Liver (tissue), 9 donors: ENCODE data around the gene KCTD16. TPM values are rescaled to one million over a fixed set of nuclear protein-coding genes. Genes with fewer than 3 reads are reported as not detected.

Experiments
- DNase-seq: peaks from one replicate; pipeline ENCODE4 v3.0.0-alpha.2; 2017; ENCODE audit warnings: low spot score
- H3K27ac ChIP-seq, 2 donors: one replicate each; pipeline ENCODE4 v1.7.0; 2013; ENCODE audit warnings: inconsistent platforms in 2 of 2, low read length in 2 of 2, control low read depth in 1 of 2, low read depth in 1 of 2, mild to moderate bottlenecking in 1 of 2
- H3K27me3 ChIP-seq, 4 donors: one replicate each; pipeline versions ENCODE4 v1.6.1 to v1.7.0; 2013; ENCODE audit warnings: low read length in 3 of 4, inconsistent platforms in 1 of 4, mild to moderate bottlenecking in 1 of 4, moderate library complexity in 1 of 4; ENCODE audit not compliant: control insufficient read depth in 4 of 4, insufficient read depth in 4 of 4
- H3K36me3 ChIP-seq, 4 donors: one replicate each; pipeline versions ENCODE4 v1.6.1 to v1.7.0; 2013; ENCODE audit warnings: low read length in 3 of 4, mild to moderate bottlenecking in 3 of 4, low read depth in 1 of 4, moderate library complexity in 1 of 4; ENCODE audit not compliant: control insufficient read depth in 4 of 4, insufficient read depth in 3 of 4
- H3K4me1 ChIP-seq, 4 donors: one replicate each; pipeline versions ENCODE4 v1.6.1 to v1.7.0; 2013; ENCODE audit warnings: low read length in 3 of 4, mild to moderate bottlenecking in 3 of 4, moderate library complexity in 1 of 4; ENCODE audit not compliant: control insufficient read depth in 4 of 4, insufficient read depth in 4 of 4
- H3K4me3 ChIP-seq, 3 donors: one replicate each; pipeline versions ENCODE4 v1.6.1 to v1.7.0; 2013; ENCODE audit warnings: low read length in 3 of 3, control low read depth in 1 of 3, low read depth in 1 of 3, mild to moderate bottlenecking in 1 of 3
- H3K9ac ChIP-seq, 2 donors: one replicate each; pipeline ENCODE4 v1.7.0; 2013; ENCODE audit warnings: low read length in 2 of 2, mild to moderate bottlenecking in 2 of 2, moderate library complexity in 2 of 2, control low read depth in 1 of 2, low read depth in 1 of 2
- H3K9me3 ChIP-seq, 4 donors: one replicate each; pipeline versions ENCODE4 v1.6.1 to v1.7.0; 2013; ENCODE audit warnings: low read length in 3 of 4; ENCODE audit not compliant: control insufficient read depth in 4 of 4
- ATF3 ChIP-seq: IDR thresholded peaks from 2 replicates; pipeline ENCODE4 v1.6.1; 2016; ENCODE audit warnings: antibody characterized with exemption
- CTCF ChIP-seq: fragments of 150-350 bp; IDR thresholded peaks from 2 replicates; pipeline ENCODE4 v1.5.1; 2017; ENCODE audit warnings: improper control_type of control experiment, low read depth, low read length; ENCODE audit not compliant: missing input control
- FOXA1 ChIP-seq: IDR thresholded peaks from 2 replicates; pipeline ENCODE4 v1.6.1; 2016; ENCODE audit warnings: antibody characterized with exemption
- FOXA2 ChIP-seq: IDR thresholded peaks from 2 replicates; pipeline ENCODE4 v1.6.1; 2016; ENCODE audit warnings: antibody characterized with exemption
- GABPA ChIP-seq, 2 donors: IDR thresholded peaks in 1 of 2; conservative IDR thresholded peaks in 1 of 2; 2 replicates each; pipeline ENCODE4 v1.6.1; 2016; ENCODE audit warnings: antibody characterized with exemption in 2 of 2, mild to moderate bottlenecking in 1 of 2, moderate library complexity in 1 of 2
- HNF4A ChIP-seq, 2 donors: conservative IDR thresholded peaks; 2 replicates each; pipeline ENCODE4 v1.6.1; 2016; ENCODE audit warnings: antibody characterized with exemption in 2 of 2, mild to moderate bottlenecking in 2 of 2
- HNF4G ChIP-seq: IDR thresholded peaks from 2 replicates; pipeline ENCODE4 v1.6.1; 2016; ENCODE audit warnings: antibody characterized with exemption
- MAX ChIP-seq: IDR thresholded peaks from 2 replicates; pipeline ENCODE4 v1.6.1; 2016; ENCODE audit warnings: antibody characterized with exemption
- NR2F2 ChIP-seq: IDR thresholded peaks from 2 replicates; pipeline ENCODE4 v1.6.1; 2016; ENCODE audit warnings: antibody characterized with exemption
- RAD21 ChIP-seq, 2 donors: IDR thresholded peaks; 2 replicates each; pipeline ENCODE4 v1.6.1; 2016; ENCODE audit warnings: antibody characterized with exemption in 2 of 2, mild to moderate bottlenecking in 2 of 2
- REST ChIP-seq: IDR thresholded peaks from 2 replicates; pipeline ENCODE4 v1.6.1; 2016; ENCODE audit warnings: antibody characterized with exemption, mild to moderate bottlenecking
- RXRA ChIP-seq, 2 donors: IDR thresholded peaks; 2 replicates each; pipeline ENCODE4 v1.6.1; 2017 to 2018; ENCODE audit warnings: antibody characterized with exemption in 2 of 2, mild to moderate bottlenecking in 1 of 2
- SP1 ChIP-seq: IDR thresholded peaks from 2 replicates; pipeline ENCODE4 v1.6.1; 2018; ENCODE audit warnings: antibody characterized with exemption, mild to moderate bottlenecking
- TAF1 ChIP-seq: conservative IDR thresholded peaks from 2 replicates; pipeline ENCODE4 v1.6.1; 2016; ENCODE audit warnings: antibody characterized with exemption, mild to moderate bottlenecking
- YY1 ChIP-seq: IDR thresholded peaks from 2 replicates; pipeline ENCODE4 v1.6.1; 2016; ENCODE audit warnings: antibody characterized with exemption, mild to moderate bottlenecking
- ZBTB33 ChIP-seq: IDR thresholded peaks from 2 replicates; pipeline ENCODE4 v1.6.1; 2016; ENCODE audit warnings: antibody characterized with exemption
- WGBS: extraction: QIAGEN DNeasy Blood & Tissue Kit; methylation state at CpG from one replicate; pipeline ENCODE4 v1.1.7; 2013; 5-methylcytosine and 5-hydroxymethylcytosine counted together
- polyA plus RNA-seq, 2 donors: library from polyadenylated mRNA; stranded (reverse) in 1 of 2; unstranded in 1 of 2; fragments of 200-250 nt in 1 of 2; fragments of >200 nt in 1 of 2; fragmentation: Nextera tagmentation in 1 of 2; extraction: Ambion mirVana in 1 of 2; gene quantifications; one replicate each; pipeline versions ENCODE4 v1.2.1 to v1.2.3, GENCODE V29; 2013 to 2015
- total RNA-seq, 2 donors: library from RNA; depleted of rRNA; stranded (reverse); fragments of >200 nt; gene quantifications; one replicate each; pipeline ENCODE4 v1.2.3, GENCODE V29; 2014
- donor health status: healthy.
- donor health status: healthy.
- donor health status: healthy.
- donor health status: healthy.
- donor health status: healthy.

The KCTD16 gene
- total and polyA plus RNA-seq, 4 donors, result under 0.01 to 0.05 (median 0.01) TPM; not detected in 1

GRCh38 chr5:144453753-144454152 lies 283.1 kb downstream of the KCTD16 start (continued):
- TF ChIP-seq NR2F2, result no peak

- Histone ChIP-seq H3K9me3 (no peaks in the 10 kb centered on the region), H3K4me1 (peaks cover 0 to 2% (median 0%) of the 10 kb centered on the region in 4 donors), H3K4me3 (no peak overlapping the region), H3K9ac (no peak overlapping the region), H3K36me3 (no peaks in the 10 kb centered on the region), H3K27ac (no peak overlapping the region), H3K27me3 (no peaks in the 10 kb centered on the region)
- TF ChIP-seq NR2F2 (no peak), MAX (no peak), RAD21 (IDR thresholded peaks at IDR 0.05) (no peak), GABPA (IDR thresholded peaks at IDR 0.05 in 1 of 2, conservative IDR thresholded peaks at IDR 0.05 in 1 of 2) (no peak), ATF3 (no peak), REST (no peak), HNF4G (no peak), SP1 (no peak), HNF4A (conservative IDR thresholded peaks at IDR 0.05) (no peak), FOXA2 (no peak), RXRA (IDR thresholded peaks at IDR 0.05) (no peak), CTCF (no peak), TAF1 (no peak), YY1 (no peak), ZBTB33 (no peak), FOXA1 (no peak)
- no peak for DNase-seq
- WGBS, result 82% methylated on average over 3 of the region's 3 CpGs
Observed at GRCh38 chr5:144457160-144457559, 286.5 kb downstream of the KCTD16 start.
